ENCODE results near the gene BICD1. TPM values are rescaled to one million over a fixed set of nuclear protein-coding genes. Genes with fewer than 3 reads are reported as not detected.
"Not testable (repeated sequence)": the region's sequence is repeated elsewhere in the genome, so short reads cannot be mapped to it uniquely, and the experiment has no call there.

BICD1 gene
- total RNA-seq, 1 experiment from 2014 or later, result 45.6 TPM

DNA sequence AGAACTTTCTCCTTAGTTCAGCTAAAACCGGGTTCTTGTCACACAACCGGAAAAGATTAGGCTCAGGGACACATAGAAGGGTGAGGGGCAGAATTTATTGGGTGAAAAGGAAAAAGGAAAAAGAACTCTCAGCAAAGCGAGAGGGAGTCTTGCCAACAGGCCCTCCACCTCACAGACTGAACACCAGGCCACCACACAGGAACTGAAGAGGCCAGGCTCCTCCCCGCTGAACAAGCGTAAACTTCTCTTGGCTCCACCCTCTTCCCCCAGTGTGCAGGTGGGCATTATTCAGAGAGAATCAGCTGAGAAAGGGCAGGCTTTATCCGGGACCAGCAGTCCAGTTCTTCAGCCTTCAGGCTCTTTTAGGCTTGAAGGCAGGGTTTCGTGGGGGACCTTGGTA is 167.1 kb downstream of the BICD1 start:
- BruUV-seq (replicated peaks), result no TSS peak
- CTCF ChIA-PET, result no interaction called here
- Mint-ChIP-seq H3K27ac (ENCODE audit: unreplicated experiment) (no peak overlapping the region), H3K4me3 (ENCODE audit: low read depth, unreplicated experiment) (no peak overlapping the region), H3K27me3 (ENCODE audit: unreplicated experiment) (no peaks in the 10 kb centered on the region), H3K36me3 (ENCODE audit: insufficient read depth, unreplicated experiment) (no peaks in the 10 kb centered on the region), H3K9me3 (ENCODE audit: low read depth, unreplicated experiment) (no peaks in the 10 kb centered on the region), H3K4me1 (ENCODE audit: low read depth, unreplicated experiment) (peaks cover 37% of the 10 kb centered on the region)
- DNase-seq, result no peak
- TF ChIP-seq, protein P1, sequence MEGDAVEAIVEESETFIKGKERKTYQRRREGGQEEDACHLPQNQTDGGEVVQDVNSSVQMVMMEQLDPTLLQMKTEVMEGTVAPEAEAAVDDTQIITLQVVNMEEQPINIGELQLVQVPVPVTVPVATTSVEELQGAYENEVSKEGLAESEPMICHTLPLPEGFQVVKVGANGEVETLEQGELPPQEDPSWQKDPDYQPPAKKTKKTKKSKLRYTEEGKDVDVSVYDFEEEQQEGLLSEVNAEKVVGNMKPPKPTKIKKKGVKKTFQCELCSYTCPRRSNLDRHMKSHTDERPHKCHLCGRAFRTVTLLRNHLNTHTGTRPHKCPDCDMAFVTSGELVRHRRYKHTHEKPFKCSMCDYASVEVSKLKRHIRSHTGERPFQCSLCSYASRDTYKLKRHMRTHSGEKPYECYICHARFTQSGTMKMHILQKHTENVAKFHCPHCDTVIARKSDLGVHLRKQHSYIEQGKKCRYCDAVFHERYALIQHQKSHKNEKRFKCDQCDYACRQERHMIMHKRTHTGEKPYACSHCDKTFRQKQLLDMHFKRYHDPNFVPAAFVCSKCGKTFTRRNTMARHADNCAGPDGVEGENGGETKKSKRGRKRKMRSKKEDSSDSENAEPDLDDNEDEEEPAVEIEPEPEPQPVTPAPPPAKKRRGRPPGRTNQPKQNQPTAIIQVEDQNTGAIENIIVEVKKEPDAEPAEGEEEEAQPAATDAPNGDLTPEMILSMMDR (IDR thresholded peaks at IDR 0.05; ENCODE audit: unreplicated experiment), result no peak
- intact Hi-C loops (cut with micrococcal nuclease; ENCODE audit: unreplicated experiment), result no loop called here

DNA sequence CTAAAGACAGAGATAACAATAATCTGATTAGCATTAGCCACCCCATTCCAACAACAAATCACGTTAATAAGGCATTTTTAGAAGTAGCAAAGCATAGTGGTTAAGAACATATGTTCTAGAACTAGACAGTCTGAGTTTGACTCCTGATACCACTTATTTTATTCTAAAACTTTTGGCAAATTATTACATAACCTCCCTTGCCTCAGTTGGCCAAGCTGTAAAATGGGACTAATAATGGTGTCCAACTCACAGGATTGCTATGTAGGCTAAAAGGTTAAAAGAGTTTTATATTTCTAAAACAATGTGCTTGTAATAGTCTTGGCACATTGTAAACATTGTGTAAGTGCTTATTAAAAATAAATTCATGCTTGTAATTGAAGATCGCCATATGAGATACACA is 168.0 kb downstream of the BICD1 start:
- intact Hi-C loops (cut with micrococcal nuclease; ENCODE audit: unreplicated experiment), result no loop called here
- DNase-seq, result no peak
- Mint-ChIP-seq H3K4me3 (ENCODE audit: low read depth, unreplicated experiment) (no peak overlapping the region), H3K9me3 (ENCODE audit: low read depth, unreplicated experiment) (no peaks in the 10 kb centered on the region), H3K27me3 (ENCODE audit: unreplicated experiment) (no peaks in the 10 kb centered on the region), H3K4me1 (ENCODE audit: low read depth, unreplicated experiment) (peaks cover 37% of the 10 kb centered on the region), H3K27ac (ENCODE audit: unreplicated experiment) (no peak overlapping the region), H3K36me3 (ENCODE audit: insufficient read depth, unreplicated experiment) (no peaks in the 10 kb centered on the region)
- CTCF ChIA-PET, result no interaction called here
- no TSS peak for BruUV-seq (replicated peaks)
- TF ChIP-seq, protein P1 (IDR thresholded peaks at IDR 0.05; ENCODE audit: unreplicated experiment), result no peak

DNA sequence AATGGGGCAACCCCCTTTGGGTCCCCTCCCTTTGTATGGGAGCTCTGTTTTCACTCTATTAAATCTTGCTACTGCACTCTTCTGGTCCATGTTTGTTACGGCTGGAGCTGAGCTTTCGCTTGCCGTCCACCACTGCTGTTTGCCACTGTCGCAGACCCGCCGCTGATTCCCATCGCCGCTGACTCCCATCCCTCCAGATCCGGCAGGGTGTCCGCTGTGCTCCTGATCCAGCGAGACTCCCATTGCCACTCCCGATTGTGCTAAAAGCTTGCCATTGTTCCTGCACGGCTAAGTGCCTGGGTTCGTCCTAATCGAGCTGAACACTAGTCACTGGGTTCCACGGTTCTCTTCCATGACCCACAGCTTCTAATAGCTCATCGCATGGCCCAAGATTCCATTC is 168.9 kb downstream of the BICD1 start:
- H3K36me3 Mint-ChIP-seq (ENCODE audit: insufficient read depth, unreplicated experiment); DNase-seq; H3K4me3 Mint-ChIP-seq (ENCODE audit: low read depth, unreplicated experiment); intact Hi-C loops (cut with micrococcal nuclease; ENCODE audit: unreplicated experiment); H3K27ac Mint-ChIP-seq (ENCODE audit: unreplicated experiment); BruUV-seq (replicated peaks); H3K9me3 Mint-ChIP-seq (ENCODE audit: low read depth, unreplicated experiment); H3K27me3 Mint-ChIP-seq (ENCODE audit: unreplicated experiment); CTCF ChIA-PET: not testable (repeated sequence)
- H3K4me1 Mint-ChIP-seq (ENCODE audit: low read depth, unreplicated experiment), result peaks cover 36% of the 10 kb centered on the region

DNA sequence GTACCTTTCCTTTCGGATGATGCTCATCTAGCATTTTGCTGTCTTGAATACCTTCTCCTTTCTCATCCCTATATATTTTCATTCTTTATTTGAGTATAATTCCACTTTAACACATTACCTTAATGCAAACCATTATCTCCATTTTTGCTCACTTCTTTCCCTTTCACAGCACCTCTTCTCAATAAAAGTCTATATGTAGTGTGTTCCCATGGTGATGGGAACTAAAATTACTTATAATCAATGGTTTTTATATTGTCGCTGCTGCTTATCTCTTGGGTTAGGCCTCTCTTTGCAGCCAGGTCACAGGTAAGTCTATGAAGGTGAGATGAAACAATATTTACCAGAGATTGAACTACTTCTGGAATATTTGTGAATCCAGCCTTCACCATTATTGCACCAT is 171.1 kb downstream of the BICD1 start:
- TF ChIP-seq, protein P1 (IDR thresholded peaks at IDR 0.05; ENCODE audit: unreplicated experiment), result no peak
- no peak for DNase-seq
- Mint-ChIP-seq H3K36me3 (ENCODE audit: insufficient read depth, unreplicated experiment) (no peaks in the 10 kb centered on the region), H3K27me3 (ENCODE audit: unreplicated experiment) (no peaks in the 10 kb centered on the region), H3K27ac (ENCODE audit: unreplicated experiment) (no peak overlapping the region), H3K4me1 (ENCODE audit: low read depth, unreplicated experiment) (peaks cover 13% of the 10 kb centered on the region), H3K4me3 (ENCODE audit: low read depth, unreplicated experiment) (no peak overlapping the region), H3K9me3 (ENCODE audit: low read depth, unreplicated experiment) (no peaks in the 10 kb centered on the region)
- intact Hi-C loops (cut with micrococcal nuclease; ENCODE audit: unreplicated experiment), result no loop called here
- no TSS peak for BruUV-seq (replicated peaks)
- CTCF ChIA-PET, result no interaction called here

DNA sequence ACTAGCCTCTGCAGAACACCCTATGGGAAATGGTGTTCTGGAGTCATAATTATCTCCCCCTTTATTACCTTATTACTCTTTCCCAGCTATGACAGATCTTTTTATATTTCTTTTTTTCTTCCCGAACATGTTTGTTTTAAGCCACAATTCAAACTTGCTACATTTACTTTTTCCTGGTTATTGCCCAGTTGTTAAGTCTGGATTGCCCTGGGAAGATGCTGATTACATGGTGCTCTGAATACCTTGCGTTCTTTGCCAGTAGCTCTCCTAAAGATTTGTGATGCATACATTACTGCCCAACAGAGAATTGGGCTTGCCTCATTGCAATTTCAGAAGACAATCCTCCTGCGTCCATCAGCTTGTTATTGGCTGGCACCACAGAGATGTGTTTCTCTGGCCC is 174.5 kb downstream of the BICD1 start:
- TF ChIP-seq, protein P1 (IDR thresholded peaks at IDR 0.05; ENCODE audit: unreplicated experiment), result no peak
- BruUV-seq (replicated peaks), result no TSS peak
- Mint-ChIP-seq H3K27ac (ENCODE audit: unreplicated experiment) (no peak overlapping the region), H3K4me3 (ENCODE audit: low read depth, unreplicated experiment) (no peak overlapping the region), H3K9me3 (ENCODE audit: low read depth, unreplicated experiment) (no peaks in the 10 kb centered on the region), H3K4me1 (ENCODE audit: low read depth, unreplicated experiment) (no peaks in the 10 kb centered on the region), H3K27me3 (ENCODE audit: unreplicated experiment) (no peaks in the 10 kb centered on the region), H3K36me3 (ENCODE audit: insufficient read depth, unreplicated experiment) (no peaks in the 10 kb centered on the region)
- CTCF ChIA-PET, result no interaction called here
- DNase-seq, result no peak
- intact Hi-C loops (cut with micrococcal nuclease; ENCODE audit: unreplicated experiment), result no loop called here
